Measurements from ENCODE around the gene CAPN7.

DNA sequence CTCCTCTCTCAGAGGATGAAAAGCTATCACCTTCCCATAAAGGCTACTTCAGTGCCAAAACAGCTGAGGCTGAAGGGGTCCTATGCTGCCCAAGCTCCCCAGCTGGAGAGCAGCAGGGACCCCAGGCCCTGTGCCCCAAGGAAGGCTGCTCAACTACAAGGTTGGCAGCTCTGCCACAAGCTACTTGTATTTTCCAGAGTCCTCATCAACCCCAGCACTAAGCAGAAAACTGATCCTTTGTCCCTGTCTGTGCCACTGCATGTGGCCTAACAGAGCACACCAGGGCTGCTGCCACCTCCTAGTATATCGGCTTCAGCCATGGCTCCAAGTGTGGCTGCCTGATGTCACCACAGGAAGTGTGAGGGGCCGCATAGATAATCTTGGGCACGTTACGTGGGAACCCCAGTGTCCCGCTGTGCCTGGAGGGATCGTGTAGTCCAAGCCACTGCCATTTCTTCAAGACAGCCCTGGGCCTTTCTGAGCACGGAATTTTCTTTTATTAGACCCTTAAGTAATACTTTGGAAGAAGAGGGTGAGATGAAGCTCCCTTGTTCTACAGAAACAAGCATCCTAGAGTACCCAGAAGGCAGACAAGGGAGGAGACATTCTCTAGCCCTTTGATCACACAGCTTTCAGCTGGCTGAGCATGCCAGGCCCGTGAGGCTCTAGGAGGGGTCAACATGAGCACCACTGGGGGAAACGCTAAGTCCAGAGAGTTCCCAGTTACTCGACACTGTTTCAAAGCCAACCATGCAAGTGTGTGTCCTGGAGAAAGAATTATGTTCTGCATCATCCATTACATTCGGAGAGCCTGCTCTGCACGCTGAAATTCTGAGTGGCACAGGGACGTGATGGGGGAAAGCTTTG, 60.7 kb downstream of the CAPN7 start:
- TF ChIP-seq, protein P1, sequence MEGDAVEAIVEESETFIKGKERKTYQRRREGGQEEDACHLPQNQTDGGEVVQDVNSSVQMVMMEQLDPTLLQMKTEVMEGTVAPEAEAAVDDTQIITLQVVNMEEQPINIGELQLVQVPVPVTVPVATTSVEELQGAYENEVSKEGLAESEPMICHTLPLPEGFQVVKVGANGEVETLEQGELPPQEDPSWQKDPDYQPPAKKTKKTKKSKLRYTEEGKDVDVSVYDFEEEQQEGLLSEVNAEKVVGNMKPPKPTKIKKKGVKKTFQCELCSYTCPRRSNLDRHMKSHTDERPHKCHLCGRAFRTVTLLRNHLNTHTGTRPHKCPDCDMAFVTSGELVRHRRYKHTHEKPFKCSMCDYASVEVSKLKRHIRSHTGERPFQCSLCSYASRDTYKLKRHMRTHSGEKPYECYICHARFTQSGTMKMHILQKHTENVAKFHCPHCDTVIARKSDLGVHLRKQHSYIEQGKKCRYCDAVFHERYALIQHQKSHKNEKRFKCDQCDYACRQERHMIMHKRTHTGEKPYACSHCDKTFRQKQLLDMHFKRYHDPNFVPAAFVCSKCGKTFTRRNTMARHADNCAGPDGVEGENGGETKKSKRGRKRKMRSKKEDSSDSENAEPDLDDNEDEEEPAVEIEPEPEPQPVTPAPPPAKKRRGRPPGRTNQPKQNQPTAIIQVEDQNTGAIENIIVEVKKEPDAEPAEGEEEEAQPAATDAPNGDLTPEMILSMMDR (IDR thresholded peaks at IDR 0.05; ENCODE audit: low read depth, low read length) = no peak
- no peak for TF ChIP-seq POLR2A (IDR thresholded peaks at IDR 0.05; ENCODE audit: extremely low read depth, insufficient read length)
- TF ChIP-seq, protein P2, sequence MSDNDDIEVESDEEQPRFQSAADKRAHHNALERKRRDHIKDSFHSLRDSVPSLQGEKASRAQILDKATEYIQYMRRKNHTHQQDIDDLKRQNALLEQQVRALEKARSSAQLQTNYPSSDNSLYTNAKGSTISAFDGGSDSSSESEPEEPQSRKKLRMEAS (IDR thresholded peaks at IDR 0.05; ENCODE audit: low read depth, low read length) = no peak

All from NB4 (cell line).